HG02943 (cell line): ENCODE results near the gene DNAJB8.

Experiments
- ATAC-seq: cut with Tn5 transposase; IDR thresholded peaks from one replicate; pipeline ENCODE4 v1.9.1; 2021; ENCODE audit warnings: mild to moderate bottlenecking, low read depth, moderate library complexity; ENCODE audit not compliant: unreplicated experiment

Gene DNAJB8

GRCh38 chr3:128429751-128430150, 36.9 kb downstream of the DNAJB8 start:
- ATAC-seq = no peak

GRCh38 chr3:128429275-128429674, 37.4 kb downstream of the DNAJB8 start:
- no peak for ATAC-seq

DNA sequence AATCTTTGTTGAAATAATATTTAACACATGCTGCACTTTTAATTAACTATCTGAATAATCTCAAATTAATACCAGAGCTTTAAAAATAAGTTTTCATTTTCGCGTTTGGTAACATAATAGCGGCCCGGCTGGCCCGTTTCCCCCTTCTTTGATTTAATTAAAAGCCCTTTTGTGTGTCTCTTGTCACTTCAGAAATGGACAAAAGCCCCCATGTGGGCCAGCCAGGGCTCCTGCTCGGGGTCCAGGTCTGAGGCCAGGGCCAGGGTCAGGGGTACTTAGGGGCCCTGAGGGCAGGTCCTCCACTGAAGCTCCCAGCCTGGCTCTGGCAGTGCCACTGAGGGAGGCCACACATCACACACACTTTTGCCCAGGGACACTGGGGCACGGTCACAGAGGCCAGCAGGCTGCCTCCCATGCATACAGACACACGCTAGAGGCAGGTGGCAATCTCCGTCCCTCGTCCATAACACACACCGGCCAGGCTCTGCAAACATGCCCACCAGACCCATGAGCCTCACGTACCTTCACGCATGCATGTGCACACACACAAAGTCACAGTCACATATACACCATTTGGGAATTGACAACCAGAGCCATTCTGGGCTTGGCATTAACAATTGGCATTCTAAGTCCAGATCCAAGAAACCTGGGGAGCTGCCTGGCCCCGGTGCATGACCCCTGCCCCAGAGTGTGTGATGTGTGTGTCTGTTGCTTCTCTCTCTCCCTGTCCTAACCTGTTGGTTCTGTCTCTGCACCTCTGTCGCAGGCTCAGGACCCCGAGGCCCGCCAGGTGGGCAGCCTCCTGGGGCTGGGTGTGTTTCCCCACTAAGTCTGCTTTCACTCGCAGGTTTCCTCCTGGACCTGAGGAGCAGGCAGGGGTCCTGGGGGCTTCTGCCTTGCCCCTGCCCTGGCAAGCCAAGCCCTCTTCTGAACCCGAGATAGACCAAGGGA, 38.5 kb downstream of the DNAJB8 start:
- no peak for ATAC-seq

DNA sequence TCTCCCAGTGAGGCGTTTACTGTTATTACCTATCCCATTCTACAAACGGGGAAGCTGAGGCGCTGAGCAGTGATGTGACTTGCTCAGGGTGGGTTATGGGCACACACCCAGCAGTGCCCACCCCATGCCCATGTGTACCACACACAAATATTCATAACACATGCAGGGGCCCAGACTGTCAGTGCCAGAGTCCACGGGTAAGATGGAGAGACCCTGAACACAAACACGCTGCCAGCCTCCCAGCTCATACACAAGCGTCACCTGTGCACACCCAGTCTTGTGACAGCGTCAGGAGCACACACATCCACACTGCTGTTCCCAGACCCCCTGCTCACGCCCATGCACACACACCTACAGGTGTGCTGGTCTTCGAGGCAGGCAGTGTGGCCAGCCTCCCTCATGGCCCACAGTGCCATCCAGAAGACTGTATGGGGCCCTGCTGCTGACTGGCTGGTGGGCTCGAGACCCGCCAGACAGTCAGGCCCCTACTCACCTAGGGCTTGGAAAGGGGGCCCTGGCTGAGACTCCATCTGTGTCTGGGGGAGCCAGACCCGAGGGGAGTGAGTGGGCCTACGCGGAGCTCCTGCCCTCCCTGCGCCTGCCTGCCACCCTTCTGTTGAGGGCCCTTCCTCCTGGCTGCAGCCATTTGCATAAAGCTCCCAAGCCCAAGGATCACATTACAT, 39.4 kb downstream of the DNAJB8 start:
- no peak for ATAC-seq

DNA sequence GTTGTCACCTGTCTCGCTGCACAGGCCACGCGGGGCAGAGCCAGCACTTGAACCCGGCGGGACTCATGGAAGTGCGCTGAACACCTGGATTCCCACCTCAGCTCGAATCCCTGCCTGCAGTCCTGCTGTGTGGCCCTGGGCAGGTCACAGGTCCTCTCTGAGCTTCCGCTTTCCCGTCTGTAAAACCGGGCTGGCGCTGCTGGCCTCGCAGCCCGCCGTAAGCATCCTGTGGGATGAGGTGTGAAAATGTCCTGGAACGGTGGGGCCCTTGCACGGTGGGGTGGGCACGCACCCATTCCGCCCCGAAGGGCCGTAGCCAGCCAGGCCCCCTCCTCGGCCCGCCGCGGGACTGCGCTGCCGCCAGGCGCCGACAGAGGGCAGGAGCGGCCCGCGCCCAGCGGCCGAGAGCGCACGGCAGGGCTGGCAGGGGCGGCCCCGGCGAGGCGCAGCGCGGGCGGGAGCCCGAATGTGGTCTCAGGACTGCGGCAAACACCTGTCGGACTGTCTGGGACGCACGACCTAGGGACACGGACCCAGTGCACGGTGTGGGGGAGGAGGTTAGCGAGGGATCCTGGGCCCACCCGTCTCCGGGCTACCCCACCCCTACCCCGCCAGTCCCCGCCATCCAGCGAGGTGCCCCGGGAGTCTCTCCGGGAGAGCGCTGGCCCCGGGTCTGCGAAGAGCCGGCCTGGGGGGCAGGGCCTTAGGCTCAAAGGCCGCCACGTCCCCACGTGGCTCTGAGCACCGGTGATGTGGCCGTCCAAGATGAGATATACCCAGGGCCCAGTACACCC, 40.4 kb downstream of the DNAJB8 start:
- peak; percentile 57 for ATAC-seq

DNA sequence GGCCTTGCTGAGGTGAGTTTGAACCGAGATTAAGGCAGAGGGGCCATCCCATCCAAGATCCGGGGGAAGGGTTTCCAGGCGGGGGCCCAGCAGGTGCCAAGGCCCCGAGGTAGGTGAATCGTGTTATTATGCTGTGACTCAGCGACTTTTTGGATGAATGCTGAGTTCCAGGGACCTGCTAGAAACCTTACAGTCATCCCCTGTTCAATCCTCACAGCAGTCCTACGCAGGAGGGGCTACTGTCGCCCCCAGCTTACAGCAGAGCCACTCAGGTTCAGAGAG, 40.9 kb downstream of the DNAJB8 start:
- no peak for ATAC-seq

DNA sequence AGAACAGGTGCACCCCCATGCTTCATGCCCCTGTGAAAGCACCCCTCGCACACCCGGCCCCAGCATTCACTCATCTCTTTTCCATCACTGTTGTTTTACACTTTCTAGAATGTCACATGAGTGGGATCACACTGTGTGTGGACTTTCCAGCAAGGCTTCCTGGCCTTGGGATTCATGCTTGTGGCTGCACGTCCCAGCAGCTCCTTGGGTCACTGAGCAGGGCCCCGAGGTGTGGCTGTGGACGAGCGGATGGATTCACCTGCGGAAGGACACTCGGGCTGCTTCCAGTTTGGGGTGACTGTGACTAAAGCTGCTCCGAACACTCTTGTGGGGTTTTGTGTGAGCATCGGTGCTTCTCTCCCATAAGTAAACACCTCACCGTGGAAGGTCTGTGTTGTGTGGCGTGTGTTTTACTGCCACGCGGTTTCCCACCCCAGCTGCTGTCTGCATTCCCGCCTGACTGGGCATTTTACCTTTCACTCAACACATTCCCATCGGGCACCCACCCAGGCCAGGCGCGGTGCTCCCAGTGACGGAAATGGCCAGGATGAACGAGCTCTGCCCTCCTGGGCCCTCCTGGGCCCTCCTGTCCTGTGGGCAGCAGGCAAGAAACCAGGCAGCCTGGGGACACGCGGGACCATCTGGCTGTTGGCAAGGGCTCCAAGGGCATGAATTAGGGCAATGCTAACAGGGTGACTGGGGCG, 41.4 kb downstream of the DNAJB8 start:
- ATAC-seq = no peak

GRCh38 chr3:128424508-128425069, 42.1 kb downstream of the DNAJB8 start:
- no peak for ATAC-seq

DNA sequence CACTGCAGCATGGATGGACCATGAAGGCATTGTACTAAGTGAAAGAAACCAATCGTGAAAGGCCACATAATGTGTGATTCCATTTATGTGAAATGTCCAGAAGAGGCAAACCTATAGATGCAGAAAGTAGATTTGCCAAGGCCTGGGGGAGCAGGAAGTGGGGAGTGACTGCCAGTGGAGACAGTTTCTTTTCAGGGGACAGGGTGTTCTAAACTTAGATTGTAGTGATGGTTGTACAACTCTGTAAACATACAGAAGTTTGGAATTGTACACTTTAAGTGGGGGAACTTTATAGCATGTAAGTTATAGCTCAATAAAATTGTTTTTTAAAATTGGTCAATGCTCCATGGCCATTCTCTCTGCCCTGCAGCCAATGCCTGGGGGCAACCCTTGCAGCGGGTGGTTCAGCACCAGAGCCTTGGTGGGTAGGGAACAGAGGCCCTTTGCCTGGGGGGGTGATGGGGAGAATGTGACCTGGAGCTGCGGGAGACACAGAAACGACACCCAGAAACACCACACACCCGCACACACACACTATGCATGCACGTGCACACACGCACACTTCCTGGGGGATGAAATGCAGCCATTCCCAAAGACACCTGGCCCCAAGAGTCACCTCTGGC, 43.1 kb downstream of the DNAJB8 start:
- no peak for ATAC-seq

DNA sequence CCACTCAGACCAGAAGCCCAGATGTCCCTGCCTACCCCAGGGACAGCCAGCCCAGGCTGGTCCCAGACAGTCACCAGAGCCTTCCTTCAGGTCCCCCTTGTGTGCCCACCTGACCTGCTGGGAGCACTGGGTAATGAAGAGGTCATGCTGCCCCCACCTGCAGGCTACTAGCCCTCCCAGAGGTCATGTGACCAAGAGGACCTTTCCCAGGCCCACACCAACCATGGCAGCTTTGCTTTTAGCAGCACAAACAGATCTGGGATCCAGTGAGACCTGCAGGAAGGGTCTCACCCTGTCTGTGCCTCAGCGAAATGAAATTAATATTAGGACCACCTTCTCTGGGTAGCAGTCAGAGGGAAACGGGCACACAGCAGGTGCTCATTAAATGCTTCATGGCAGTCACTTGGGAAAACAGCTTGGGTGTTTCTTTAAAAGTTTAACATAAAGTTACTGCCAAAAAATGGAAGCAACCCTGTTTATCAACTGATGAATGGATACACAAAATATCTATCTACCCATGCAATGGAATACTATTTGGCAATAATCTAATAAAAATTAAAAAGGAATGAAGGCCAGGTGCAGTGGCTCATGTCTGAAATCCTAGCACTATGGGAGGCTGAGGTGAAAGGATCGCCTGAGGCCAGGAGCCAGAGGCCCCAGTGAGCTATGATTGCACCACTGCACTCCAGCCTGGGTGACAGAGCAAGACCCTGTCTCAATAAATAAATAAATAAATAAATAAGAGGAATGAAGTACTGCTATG, 43.7 kb downstream of the DNAJB8 start:
- no peak for ATAC-seq

GRCh38 chr3:128421966-128422365, 44.7 kb downstream of the DNAJB8 start:
- no peak for ATAC-seq

DNA sequence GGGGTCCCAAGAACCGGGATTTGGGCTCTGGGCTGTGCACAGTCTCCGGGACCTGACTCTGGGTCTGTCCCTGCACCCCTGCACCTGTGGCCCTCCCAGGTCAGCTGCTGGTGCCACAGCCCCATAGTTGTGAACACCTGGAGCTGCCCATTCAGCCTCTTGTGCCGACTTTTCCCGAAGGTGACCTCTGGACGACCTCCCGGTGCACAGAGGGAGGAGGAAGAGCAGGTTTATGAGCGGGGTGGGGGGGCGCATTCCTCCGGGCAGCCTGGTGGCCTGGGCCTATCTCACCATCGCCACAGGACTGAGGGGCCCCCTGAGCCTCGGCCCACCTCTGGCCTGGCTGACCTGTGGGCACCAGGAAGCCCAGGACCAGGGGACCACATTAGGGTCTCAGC, 45.3 kb downstream of the DNAJB8 start:
- no peak for ATAC-seq

DNA sequence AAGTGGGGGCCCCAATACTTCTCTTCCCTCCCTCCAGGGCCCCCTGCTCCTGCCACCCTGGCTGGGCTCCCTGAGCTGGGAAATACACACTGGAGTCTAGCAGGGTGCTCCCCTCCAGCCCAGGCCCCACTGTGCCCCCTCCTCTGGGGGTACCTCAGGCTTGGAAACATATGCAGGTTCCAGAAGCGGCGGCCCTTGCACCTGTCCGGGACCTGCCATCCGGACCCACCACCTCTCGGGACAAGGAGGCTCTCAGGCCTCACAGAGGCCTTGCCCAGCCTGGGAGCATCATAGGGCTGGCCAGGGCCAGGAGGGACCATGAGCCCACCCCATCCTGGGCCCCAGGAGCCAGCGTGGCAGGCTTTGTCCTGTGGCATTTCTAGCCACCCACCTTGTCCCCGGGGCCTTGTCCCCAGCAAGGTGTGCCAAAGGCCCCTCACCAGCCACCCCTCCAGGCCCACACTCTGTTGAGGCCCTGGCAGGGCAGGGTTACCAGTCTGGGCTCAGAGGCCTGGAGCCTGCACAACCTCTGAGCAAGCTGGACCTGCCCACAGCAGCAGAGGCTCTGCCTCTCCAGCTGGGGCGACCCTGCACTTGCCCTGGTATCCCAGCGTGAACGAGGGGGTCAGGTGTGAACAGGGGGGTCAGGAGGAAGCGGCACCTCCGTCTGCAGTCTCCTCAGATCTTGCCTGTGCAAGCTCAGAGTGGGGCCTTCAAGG, 45.8 kb downstream of the DNAJB8 start:
- no peak for ATAC-seq

DNA sequence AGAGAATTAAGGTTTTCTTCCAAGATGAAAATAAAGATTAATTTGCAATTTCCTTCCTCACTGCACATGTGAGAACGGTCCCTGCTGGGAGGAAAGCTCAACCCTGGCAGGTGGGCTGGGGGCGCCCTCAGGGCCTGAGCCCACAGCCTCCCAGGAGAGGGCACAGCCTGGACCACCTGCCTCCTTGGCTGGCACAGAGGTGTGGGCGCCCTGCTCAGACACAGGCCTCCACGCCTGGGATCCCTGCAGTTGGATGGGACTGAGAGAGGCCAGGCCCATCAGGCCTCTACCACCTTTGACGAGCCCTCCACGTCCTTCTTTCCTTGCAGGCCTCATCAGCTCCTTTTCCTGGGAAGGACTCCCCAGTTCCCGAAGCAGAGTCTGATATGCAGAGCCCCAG, 46.4 kb downstream of the DNAJB8 start:
- ATAC-seq = no peak

DNA sequence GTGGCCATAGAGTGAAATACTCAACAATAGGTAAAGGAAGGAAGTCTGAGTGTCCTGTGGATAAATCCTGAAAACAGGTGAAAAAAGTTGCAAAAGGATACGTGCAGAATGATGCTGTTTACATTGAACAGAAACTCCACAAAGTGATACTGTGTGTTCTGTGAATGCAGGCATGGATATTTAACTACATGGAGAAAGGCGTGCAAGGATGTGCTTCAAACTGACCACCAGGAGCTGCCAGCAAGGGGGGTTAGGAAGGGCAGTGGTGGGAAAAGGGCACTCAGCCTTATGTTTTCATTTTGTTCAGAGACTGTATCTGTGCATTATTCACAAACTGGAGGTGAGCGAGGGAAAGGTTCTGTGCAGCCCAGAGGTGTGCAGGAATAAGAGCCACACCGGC, 47.4 kb downstream of the DNAJB8 start:
- ATAC-seq = no peak

DNA sequence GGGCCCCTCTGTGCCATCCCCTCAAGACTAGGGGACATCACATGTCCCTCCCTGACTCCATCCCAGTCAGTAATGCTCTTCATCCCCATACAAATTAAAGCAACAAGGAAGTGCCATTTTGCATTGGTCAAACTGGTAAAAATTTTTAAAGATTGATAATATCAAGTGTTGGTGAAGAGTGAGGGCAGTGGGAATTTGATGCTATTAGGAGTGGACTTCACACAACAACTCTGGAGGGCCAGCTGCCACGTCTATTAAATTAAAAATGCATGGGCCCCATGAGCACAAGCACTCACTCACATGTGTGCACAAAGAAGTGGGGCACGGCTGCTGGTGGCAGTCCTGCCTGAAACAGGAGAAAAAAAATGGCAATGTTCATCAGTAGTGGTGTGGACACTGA, 47.8 kb downstream of the DNAJB8 start:
- no peak for ATAC-seq

DNA sequence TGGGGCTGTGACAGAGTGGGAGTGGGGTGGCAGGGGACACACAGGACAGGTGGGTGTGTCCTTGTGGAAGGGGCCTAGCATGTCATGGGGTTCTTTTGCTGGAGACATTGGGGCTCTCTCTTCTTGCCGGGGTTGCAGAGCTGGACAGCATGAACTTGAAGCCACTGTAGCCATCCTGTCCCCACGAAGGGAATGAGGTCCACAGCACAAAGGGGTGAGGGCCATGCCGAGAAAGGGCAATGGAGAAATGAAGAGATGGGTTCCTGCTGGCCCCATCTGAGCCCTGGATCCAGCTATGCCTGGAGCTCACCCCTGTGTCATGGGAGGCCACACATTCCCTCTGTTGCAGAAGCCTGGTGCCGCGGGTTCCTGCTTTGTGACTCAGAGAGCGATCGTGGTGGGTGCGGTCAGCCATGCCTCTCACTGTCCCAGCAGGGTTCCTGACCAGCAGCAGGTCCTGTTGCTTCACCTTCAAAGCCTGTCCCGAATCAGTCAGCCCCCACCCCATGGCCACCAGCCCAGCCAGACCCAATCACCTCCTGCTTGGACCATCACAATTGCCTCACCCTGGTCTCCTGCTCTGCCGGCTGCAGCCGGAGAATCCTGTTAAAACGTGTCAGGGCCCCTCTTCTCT, 50.0 kb downstream of the DNAJB8 start:
- no peak for ATAC-seq
